HG03469 (cell line): Measurements from ENCODE around the gene CFAP100.

Experiments
- ATAC-seq: cut with Tn5 transposase; IDR thresholded peaks from one replicate; pipeline ENCODE4 v1.9.1; 2021; ENCODE audit warnings: mild to moderate bottlenecking, moderate library complexity, moderate number of reproducible peaks; ENCODE audit not compliant: unreplicated experiment

Gene CFAP100

DNA sequence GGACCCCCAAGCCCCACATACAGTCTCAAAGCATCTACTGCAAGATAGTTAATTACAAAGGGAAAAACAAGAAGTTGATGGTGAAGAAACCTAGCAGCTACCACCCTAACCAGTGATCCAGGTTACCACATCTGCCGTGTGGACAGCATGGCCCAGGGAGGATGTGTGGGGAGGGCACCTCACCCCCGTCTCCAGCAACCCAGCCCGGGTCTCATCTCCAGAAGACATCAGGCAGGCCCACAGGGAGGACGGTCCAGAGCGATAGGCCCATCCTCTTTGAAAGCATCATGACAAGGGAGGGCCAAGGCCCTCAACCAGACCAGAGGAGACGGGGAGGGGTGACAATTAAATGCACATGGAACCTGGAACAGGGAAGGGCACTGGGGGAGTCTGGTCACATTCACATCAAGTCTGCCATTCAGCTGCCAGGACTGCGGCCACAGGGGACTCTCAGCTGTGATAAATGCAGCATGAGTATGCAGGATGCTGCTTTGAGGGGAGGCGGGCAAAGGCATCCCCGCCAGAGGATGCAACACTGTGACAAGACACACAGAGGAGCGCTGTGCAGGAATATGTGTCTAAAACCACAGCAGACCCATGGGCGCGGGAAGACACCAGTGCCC is 62.2 kb downstream of the CFAP100 start:
- ATAC-seq = no peak

- ATAC-seq = no peak
Measured at GRCh38 chr3:126459111-126459762, 64.5 kb downstream of the CFAP100 start.

GRCh38 chr3:126459763-126460127 is 65.0 kb downstream of the CFAP100 start:
- no peak for ATAC-seq

DNA sequence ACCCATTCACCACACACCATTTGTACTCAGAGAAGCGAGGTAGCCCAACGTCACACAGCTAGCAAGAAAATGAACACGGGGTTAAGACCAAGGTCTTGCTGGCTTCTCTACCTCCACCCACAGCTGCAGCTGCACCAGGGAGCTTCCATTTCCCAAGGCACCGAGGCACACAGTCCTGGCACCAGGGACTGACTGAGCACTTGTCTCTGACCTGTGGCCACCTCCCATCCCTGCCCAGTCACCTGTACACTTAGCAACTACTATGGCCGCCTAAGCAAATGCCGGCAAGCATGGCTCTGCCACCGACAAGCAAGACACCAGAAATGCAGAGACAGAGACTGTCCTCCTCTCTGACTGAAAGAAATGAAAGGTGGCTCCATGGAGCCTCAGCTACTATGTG is 65.7 kb downstream of the CFAP100 start:
- no peak for ATAC-seq

DNA sequence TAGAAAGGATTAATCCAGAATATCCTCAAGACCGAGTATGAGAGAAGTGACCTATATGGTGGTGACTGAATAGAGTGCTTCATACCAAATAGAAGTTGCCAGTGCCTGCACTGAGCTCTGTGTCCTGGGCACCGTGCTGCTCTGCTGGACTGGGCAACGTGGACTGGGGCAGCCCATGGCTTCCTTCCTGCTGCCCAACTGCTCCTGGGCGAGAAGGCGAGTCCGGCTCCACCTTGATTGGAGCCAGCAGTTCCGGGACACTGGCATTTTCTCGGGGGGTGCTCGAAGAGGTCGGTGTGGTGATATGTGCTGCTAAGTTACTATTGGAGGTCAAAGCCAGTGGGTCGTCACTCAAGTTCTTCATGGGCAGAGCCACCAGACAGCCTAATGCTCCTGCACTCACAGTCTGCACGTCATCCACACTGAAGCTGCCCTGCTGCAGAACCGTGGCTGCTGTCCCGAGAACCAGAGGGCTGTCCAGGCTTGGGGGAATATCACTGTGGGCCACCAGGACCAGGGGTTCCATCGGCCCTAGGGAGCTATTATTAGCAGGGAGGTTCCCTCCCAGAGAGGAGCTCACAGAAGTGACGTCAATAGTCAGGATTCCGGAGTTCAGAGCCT is 66.9 kb downstream of the CFAP100 start:
- ATAC-seq = no peak

- ATAC-seq = no peak
Measured at GRCh38 chr3:126463521-126463920, 68.8 kb downstream of the CFAP100 start.

DNA sequence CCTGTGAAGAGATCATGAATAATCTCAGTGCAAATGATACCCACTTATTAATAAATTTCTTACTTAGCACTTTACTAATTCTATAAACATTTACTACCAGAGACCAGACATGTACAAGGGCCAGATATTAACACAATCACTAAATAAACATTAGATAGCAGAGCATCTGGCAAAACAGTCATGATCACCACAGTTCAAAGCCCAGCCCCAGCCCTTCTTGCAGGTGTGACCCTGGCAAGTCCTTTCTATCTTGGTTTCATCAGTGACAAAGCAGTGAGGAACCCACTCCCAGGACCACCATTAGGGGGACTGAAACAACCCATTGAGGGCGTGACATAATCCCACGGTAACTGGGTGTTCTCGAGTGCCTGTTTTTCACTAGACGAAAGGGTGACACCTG is 69.4 kb downstream of the CFAP100 start:
- ATAC-seq = no peak

- no peak for ATAC-seq
Measured at GRCh38 chr3:126464494-126464893, 69.8 kb downstream of the CFAP100 start.

GRCh38 chr3:126464997-126465396 is 70.3 kb downstream of the CFAP100 start:
- ATAC-seq = no peak

GRCh38 chr3:126465928-126466544 is 71.3 kb downstream of the CFAP100 start:
- ATAC-seq = no peak

- no peak for ATAC-seq
Measured at GRCh38 chr3:126466886-126467610, 72.3 kb downstream of the CFAP100 start.

GRCh38 chr3:126467611-126467955 is 72.9 kb downstream of the CFAP100 start:
- no peak for ATAC-seq

GRCh38 chr3:126468028-126468891 is 73.6 kb downstream of the CFAP100 start:
- no peak for ATAC-seq

DNA sequence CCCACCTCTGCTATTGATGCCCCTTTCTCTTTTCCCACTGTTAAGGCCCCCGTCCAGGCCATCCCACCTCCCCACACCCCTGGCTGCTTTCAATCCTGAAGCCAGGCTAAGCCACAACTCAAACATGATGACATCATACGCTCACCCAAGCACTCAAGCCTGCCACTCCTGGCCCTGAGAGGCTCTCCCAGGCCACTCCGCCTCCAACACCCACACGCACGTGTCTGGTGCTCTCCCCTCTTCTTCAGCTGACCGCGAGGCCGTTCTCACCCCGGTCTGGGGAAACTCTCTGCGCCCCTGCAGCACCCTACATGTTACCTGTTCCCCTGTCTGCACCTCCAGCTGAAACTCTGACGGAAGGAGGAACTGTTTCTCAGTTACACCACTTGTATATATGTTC is 74.8 kb downstream of the CFAP100 start:
- ATAC-seq = no peak

GRCh38 chr3:126472277-126473006 is 77.7 kb downstream of the CFAP100 start:
- ATAC-seq = no peak

- ATAC-seq = no peak
Measured at GRCh38 chr3:126473292-126474168, 78.8 kb downstream of the CFAP100 start.

DNA sequence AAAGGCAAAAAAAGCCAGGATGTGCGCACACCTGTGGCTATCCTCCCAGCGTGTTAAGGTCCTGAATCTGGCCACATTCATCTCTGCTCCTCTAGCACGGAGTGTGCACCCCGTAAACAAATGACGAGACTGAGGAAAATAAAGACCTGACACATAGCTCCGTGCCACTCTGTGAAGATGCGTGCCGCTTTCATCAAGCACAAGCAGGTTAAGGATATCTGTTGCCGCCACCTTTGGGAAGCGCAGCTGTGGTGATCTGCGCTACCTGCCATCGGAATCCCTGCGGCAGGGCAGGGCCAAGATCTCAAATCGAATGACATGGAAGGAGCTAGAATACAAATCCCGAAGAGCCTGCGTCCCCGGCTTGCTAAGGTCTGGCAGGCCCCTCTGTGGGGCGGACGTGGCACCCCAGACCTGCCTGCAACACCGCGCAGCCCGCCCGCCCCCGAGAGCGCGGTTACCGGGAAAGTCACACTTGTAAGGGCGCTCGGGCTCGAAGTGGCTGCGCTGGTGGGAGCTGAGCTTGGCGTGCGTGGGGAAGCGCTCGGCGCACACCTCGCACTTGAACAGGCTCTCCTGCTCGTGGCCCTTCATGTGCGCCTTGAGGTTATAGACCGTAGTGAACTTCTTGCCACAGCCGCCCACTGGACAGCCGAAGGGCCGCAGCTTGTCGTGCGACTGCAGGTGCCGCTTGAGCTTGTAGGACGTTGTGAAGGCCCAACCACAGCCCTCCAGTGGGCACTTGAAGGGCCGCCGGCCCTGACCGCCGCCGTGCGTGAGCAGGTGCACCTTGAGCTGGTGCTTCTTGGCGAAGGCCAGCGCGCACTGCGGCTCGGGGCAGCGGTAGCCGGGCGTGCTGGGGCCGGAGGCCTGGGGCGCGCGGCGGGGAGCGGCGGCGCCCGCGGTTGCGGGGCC is 80.0 kb downstream of the CFAP100 start:
- peak; percentile 10 for ATAC-seq
